ENCODE results near the gene HS3ST3A1.
A peak's percentile ranks its signal among the peaks of the same experiment; 100 is the strongest.

HS3ST3A1 gene

GRCh38 chr17:13544292-13544691 is 57.4 kb downstream of the HS3ST3A1 start:
- Histone ChIP-seq H3K27ac (no peak overlapping the region), H3K36me3 (peaks cover 0 to 22% (median 0%) of the 10 kb centered on the region in 11 experiments; a peak in 2 of 22 replicates), H3K4me1 (peaks cover 0 to 10% (median 4%) of the 10 kb centered on the region in 10 experiments; a peak in 9 of 20 replicates), H3K4me2 (no peak overlapping the region), H4K20me1 (no peaks in the 10 kb centered on the region), H3K4me3 (no peak overlapping the region), H3K27me3 (no peaks in the 10 kb centered on the region), H3K9ac (no peak overlapping the region), H3K9me3 (replicated peaks in 1 of 11) (peaks cover 0 to 23% (median 10%) of the 10 kb centered on the region in 11 experiments; a peak in 14 of 22 replicates)
- no peak for TF ChIP-seq Cebpa-rat (IDR thresholded peaks at IDR 0.05)

- H3K4me2 ChIP-seq, result no peak overlapping the region
- TF ChIP-seq Cebpa-rat (IDR thresholded peaks at IDR 0.05), result no peak
- H4K20me1 ChIP-seq, result no peaks in the 10 kb centered on the region
- peaks cover 0 to 12% (median 6%) of the 10 kb centered on the region in 11 experiments; a peak in 7 of 22 replicates for H3K9me3 ChIP-seq (replicated peaks in 1 of 11)
- peaks cover 0 to 19% (median 0%) of the 10 kb centered on the region in 11 experiments; a peak in 2 of 22 replicates for H3K36me3 ChIP-seq
- H3K4me1 ChIP-seq, result peaks cover 0 to 10% (median 4%) of the 10 kb centered on the region in 10 experiments; a peak in 9 of 20 replicates
- no peaks in the 10 kb centered on the region for H3K27me3 ChIP-seq
- H3K27ac ChIP-seq, result no peak overlapping the region
- H3K4me3 ChIP-seq, result no peak overlapping the region
- no peak overlapping the region for H3K9ac ChIP-seq
Measured at GRCh38 chr17:13542636-13543035, 59.1 kb downstream of the HS3ST3A1 start.

- Histone ChIP-seq H3K4me3 (no peak overlapping the region), H3K9ac (no peak overlapping the region), H3K36me3 (peaks cover 0 to 19% (median 0%) of the 10 kb centered on the region in 11 experiments; a peak in 2 of 22 replicates), H3K4me1 (peaks cover 0 to 10% (median 4%) of the 10 kb centered on the region in 10 experiments; a peak in 9 of 20 replicates), H4K20me1 (no peaks in the 10 kb centered on the region), H3K4me2 (peak overlapping the region in 6 of 11 experiments; percentile 8 to 56 (median 32); a peak in 9 of 22 replicates), H3K27ac (no peak overlapping the region), H3K27me3 (no peaks in the 10 kb centered on the region), H3K9me3 (replicated peaks in 1 of 11) (peaks cover 0 to 12% (median 6%) of the 10 kb centered on the region in 11 experiments; a peak in 7 of 22 replicates)
- no peak for TF ChIP-seq Cebpa-rat (IDR thresholded peaks at IDR 0.05)
Measured at GRCh38 chr17:13541032-13541480, 60.7 kb downstream of the HS3ST3A1 start.

- H3K4me3 ChIP-seq, result no peak overlapping the region
- H4K20me1 ChIP-seq, result no peaks in the 10 kb centered on the region
- TF ChIP-seq Cebpa-rat (IDR thresholded peaks at IDR 0.05), result no peak
- H3K36me3 ChIP-seq, result peaks cover 0 to 19% (median 0%) of the 10 kb centered on the region in 11 experiments; a peak in 2 of 22 replicates
- H3K27ac ChIP-seq, result no peak overlapping the region
- peaks cover 0 to 13% (median 6%) of the 10 kb centered on the region in 11 experiments; a peak in 10 of 22 replicates for H3K9me3 ChIP-seq (replicated peaks in 1 of 11)
- H3K27me3 ChIP-seq, result no peaks in the 10 kb centered on the region
- H3K4me1 ChIP-seq, result peaks cover 0 to 10% (median 4%) of the 10 kb centered on the region in 10 experiments; a peak in 9 of 20 replicates
- H3K9ac ChIP-seq, result no peak overlapping the region
- H3K4me2 ChIP-seq, result peak overlapping the region in 6 of 11 experiments; percentile 8 to 56 (median 32); a peak in 8 of 22 replicates
Measured at GRCh38 chr17:13540546-13540945, 61.2 kb downstream of the HS3ST3A1 start.

DNA sequence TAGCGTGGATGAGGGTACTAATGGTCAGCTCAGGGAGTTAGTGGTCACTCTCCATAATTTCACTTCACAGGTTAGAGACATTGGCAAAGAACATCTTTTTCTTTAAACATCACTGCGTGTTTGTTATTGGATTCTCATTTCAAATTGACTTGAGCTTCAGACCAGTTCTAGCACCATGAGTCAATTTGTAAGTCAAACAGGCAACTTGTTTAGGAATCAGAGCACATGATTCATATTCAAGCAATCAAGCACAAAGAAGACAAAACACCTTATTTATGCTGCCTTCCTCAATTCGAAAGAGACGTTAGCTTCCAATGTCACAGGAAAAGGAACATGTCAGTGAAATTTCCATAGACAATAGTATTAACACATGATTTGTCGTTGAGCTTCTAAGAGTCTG is 62.3 kb downstream of the HS3ST3A1 start:
- no peak overlapping the region for H3K4me3 ChIP-seq
- H3K9ac ChIP-seq, result no peak overlapping the region
- peaks cover 5 to 24% (median 14%) of the 10 kb centered on the region in 11 experiments; a peak in 18 of 22 replicates for H3K9me3 ChIP-seq (replicated peaks in 1 of 11)
- H3K27me3 ChIP-seq, result no peaks in the 10 kb centered on the region
- no peak for TF ChIP-seq Cebpa-rat (IDR thresholded peaks at IDR 0.05)
- H4K20me1 ChIP-seq, result no peaks in the 10 kb centered on the region
- no peak overlapping the region for H3K27ac ChIP-seq
- H3K36me3 ChIP-seq, result peaks cover 0 to 19% (median 0%) of the 10 kb centered on the region in 11 experiments; a peak in 2 of 22 replicates
- peaks cover 0 to 10% (median 4%) of the 10 kb centered on the region in 10 experiments; a peak in 9 of 20 replicates for H3K4me1 ChIP-seq
- H3K4me2 ChIP-seq, result no peak overlapping the region

GRCh38 chr17:13538841-13539411 is 62.8 kb downstream of the HS3ST3A1 start:
- H3K4me1 ChIP-seq, result peaks cover 0 to 10% (median 4%) of the 10 kb centered on the region in 10 experiments; a peak in 9 of 20 replicates
- H3K9me3 ChIP-seq (replicated peaks in 1 of 11), result peaks cover 5 to 26% (median 18%) of the 10 kb centered on the region in 11 experiments; a peak in 18 of 22 replicates
- H3K27me3 ChIP-seq, result no peaks in the 10 kb centered on the region
- no peak overlapping the region for H3K27ac ChIP-seq
- no peak overlapping the region for H3K4me2 ChIP-seq
- peaks cover 0 to 19% (median 0%) of the 10 kb centered on the region in 11 experiments; a peak in 2 of 22 replicates for H3K36me3 ChIP-seq
- no peak for TF ChIP-seq Cebpa-rat (IDR thresholded peaks at IDR 0.05)
- no peak overlapping the region for H3K4me3 ChIP-seq
- no peaks in the 10 kb centered on the region for H4K20me1 ChIP-seq
- no peak overlapping the region for H3K9ac ChIP-seq

DNA sequence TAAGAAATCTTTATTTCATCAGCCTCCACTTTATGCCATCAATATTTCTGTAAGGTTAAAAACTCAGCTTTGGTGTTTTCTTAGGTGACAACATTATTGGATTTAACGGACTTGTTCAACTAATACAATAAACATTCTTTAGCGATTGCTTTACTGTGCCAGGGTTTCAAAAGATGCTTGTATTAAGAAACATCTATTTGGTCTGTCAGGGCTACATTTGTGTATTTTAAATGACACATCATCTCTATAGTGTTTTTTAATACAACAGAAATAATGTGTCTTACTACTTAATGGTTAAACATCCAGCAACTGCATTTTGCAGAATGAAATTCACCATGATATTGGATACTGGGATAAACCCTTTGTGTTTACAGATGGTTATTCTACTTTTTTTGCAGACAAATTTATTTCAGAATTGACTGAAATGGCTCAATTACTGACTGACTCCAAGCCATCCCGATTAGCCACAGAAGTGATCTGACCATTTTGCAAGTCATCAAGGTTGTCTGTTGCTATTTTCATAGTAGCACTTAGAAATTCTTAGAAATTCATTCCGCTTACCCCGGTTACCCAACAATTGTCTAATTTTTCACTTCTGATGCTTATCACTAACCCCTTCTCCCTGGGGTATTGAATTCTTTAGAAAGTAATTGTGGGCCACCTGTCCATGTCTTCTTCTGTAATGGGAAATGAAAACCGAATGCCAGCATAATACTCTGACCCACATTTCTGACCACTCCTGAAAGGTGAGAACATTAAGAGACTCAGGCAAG is 63.7 kb downstream of the HS3ST3A1 start:
- peaks cover 0 to 10% (median 4%) of the 10 kb centered on the region in 10 experiments; a peak in 9 of 20 replicates for H3K4me1 ChIP-seq
- peaks cover 5 to 26% (median 18%) of the 10 kb centered on the region in 11 experiments; a peak in 18 of 22 replicates for H3K9me3 ChIP-seq (replicated peaks in 1 of 11)
- H4K20me1 ChIP-seq, result no peaks in the 10 kb centered on the region
- no peak overlapping the region for H3K9ac ChIP-seq
- no peak for TF ChIP-seq Cebpa-rat (IDR thresholded peaks at IDR 0.05)
- H3K36me3 ChIP-seq, result peaks cover 0 to 19% (median 0%) of the 10 kb centered on the region in 11 experiments; a peak in 2 of 22 replicates
- no peak overlapping the region for H3K4me2 ChIP-seq
- no peak overlapping the region for H3K27ac ChIP-seq
- H3K27me3 ChIP-seq, result no peaks in the 10 kb centered on the region
- H3K4me3 ChIP-seq, result no peak overlapping the region

DNA sequence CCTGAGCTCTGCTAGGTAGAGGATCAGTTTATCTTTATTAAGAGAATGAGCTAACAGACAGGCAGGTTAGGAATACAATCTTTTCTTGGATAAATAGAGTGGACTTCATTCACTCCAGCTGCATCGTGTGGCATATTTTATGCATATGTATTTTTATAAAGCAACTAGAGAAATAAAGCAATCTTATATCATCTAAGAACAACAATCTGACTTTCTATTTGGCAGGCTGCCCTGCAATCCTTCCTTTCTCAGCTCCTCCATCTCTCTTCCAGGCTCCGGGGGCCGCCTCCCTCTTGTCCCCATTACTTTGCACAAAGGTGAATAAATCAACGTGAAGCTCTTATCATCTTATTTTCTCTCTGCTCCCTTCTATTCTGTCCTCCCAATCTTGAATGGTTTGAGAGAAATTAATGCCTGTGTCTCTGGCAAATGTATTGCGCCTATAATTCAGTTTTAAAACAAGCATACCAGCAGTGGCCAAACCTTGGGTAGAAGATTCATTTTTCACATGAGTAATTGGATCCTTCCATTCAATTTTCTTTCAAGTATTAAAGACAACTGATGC is 64.5 kb downstream of the HS3ST3A1 start:
- no peak overlapping the region for H3K27ac ChIP-seq
- 0 out of 22 replicates have a peak, but pooled peaks cover 0 to under 1% (median 0%) of the 10 kb centered on the region in 11 experiments for H3K27me3 ChIP-seq
- peaks cover 5 to 26% (median 15%) of the 10 kb centered on the region in 11 experiments; a peak in 17 of 22 replicates for H3K9me3 ChIP-seq (replicated peaks in 1 of 11)
- H3K4me1 ChIP-seq, result peaks cover 0 to 10% (median 4%) of the 10 kb centered on the region in 10 experiments; a peak in 9 of 20 replicates
- no peak overlapping the region for H3K4me2 ChIP-seq
- no peak for TF ChIP-seq Cebpa-rat (IDR thresholded peaks at IDR 0.05)
- peaks cover 0 to 23% (median 0%) of the 10 kb centered on the region in 11 experiments; a peak in 2 of 22 replicates for H3K36me3 ChIP-seq
- H3K4me3 ChIP-seq, result no peak overlapping the region
- no peak overlapping the region for H3K9ac ChIP-seq
- no peaks in the 10 kb centered on the region for H4K20me1 ChIP-seq

Data from BLaER1 treated with 17β-estradiol and CSF1 and Interleukin-3, amounts not matched to agents 10 nM and 100 nM (cell line).